Gastrocnemius medialis (tissue), 4 donors: Measurements from ENCODE around the gene GDF11. TPM values are rescaled to one million over a fixed set of nuclear protein-coding genes. Genes with fewer than 3 reads are reported as not detected.

Experiments
- ATAC-seq, 2 donors: fragments of 150-250 bp; one replicate each; pipeline ENCODE4 v1.9.1; 2016
- DNase-seq, 2 donors: peaks; one replicate each; pipeline ENCODE4 v3.0.0-alpha.2; 2019
- H3K27ac ChIP-seq, 4 donors: fragments of 200-600 bp; sonication (generic); 1 replicate in 1 of 4; 2 replicates in 3 of 4; pipeline ENCODE4 v1.5.1; 2016 to 2018; ENCODE audit warnings: mild to moderate bottlenecking in 2 of 4, moderate library complexity in 1 of 4
- H3K27me3 ChIP-seq, 3 donors: fragments of 200-600 bp; sonication (generic) in 2 of 3; 1 replicate in 1 of 3; 2 replicates in 2 of 3; pipeline versions ENCODE4 v1.5.1 to v1.6.0; 2016 to 2019; ENCODE audit warnings: mild to moderate bottlenecking in 1 of 3, moderate library complexity in 1 of 3
- H3K36me3 ChIP-seq, 2 donors: fragments of 200-600 bp; sonication (generic) in 1 of 2; one replicate each; pipeline ENCODE4 v1.5.1; 2017 to 2018
- H3K4me1 ChIP-seq, 2 donors: fragments of 200-600 bp; sonication (generic) in 1 of 2; one replicate each; pipeline ENCODE4 v1.5.1; 2016 to 2017; ENCODE audit warnings: mild to moderate bottlenecking in 2 of 2
- H3K4me3 ChIP-seq, 4 donors: fragments of 200-600 bp; sonication (generic) in 3 of 4; 1 replicate in 1 of 4; 2 replicates in 3 of 4; pipeline ENCODE4 v1.5.1; 2016 to 2019; ENCODE audit warnings: mild to moderate bottlenecking in 2 of 4
- H3K9me3 ChIP-seq, 3 donors: fragments of 200-600 bp; sonication (generic) in 2 of 3; 1 replicate in 1 of 3; 2 replicates in 2 of 3; pipeline ENCODE4 v1.5.1; 2016 to 2019
- CTCF ChIP-seq, 5 experiments: fragments of 450-650 bp in 3 of 5; fragments of 200-600 bp in 2 of 5; sonication (generic) in 2 of 5; IDR thresholded peaks in 4 of 5; conservative IDR thresholded peaks in 1 of 5; 1 replicate in 4 of 5; 2 replicates in 1 of 5; pipeline ENCODE4 v1.5.1; 2016 to 2019; ENCODE audit warnings: antibody characterized with exemption in 5 of 5, mild to moderate bottlenecking in 3 of 5, moderate library complexity in 3 of 5
- POLR2A ChIP-seq, 2 donors: fragments of 450-650 bp; IDR thresholded peaks; one replicate each; pipeline ENCODE4 v1.6.1; 2017; ENCODE audit warnings: antibody characterized with exemption in 2 of 2, mild to moderate bottlenecking in 2 of 2, moderate library complexity in 2 of 2
- in situ Hi-C, 4 donors: fragments of 200-750 bp; cut with MboI; loops; one replicate each; pipeline versions ENCODE4 v1.15.0 to v1.8.0; 2017; ENCODE audit warnings: low sequenced_read_pairs in 4 of 4
- intact Hi-C: fragments of 100-400 bp; cut with DNase I; formaldehyde crosslinking; loops from one replicate; pipeline ENCODE4 v1.15.1; 2023; ENCODE audit warnings: low total_unique reads
- total RNA-seq, 4 donors: library from RNA; depleted of rRNA; stranded (reverse); fragments of >200 nt; gene quantifications; one replicate each; pipeline versions ENCODE4 v1.1.0 to v1.2.3, GENCODE V29; 2016

Gene GDF11
- total RNA-seq, 4 donors from 2014 or later: 0.17 to 4.4 (median 1.1) TPM

GRCh38 chr12:55725556-55725955 lies 17.4 kb upstream of the GDF11 start:
- no peaks in the 10 kb centered on the region for H3K9me3 ChIP-seq
- H3K27ac ChIP-seq: peak overlapping the region; percentile 99 to 100 (median 99)
- H3K36me3 ChIP-seq: peaks cover 0 to 30% of the 10 kb centered on the region in 2 donors
- in situ Hi-C loops (loop anchor here in 1 of 4 donors (10.0 kb wide), 1 partner anchor 51 kb away; no protein-coding TSS in a partner anchor), intact Hi-C loops (loop anchor here (5.0 to 10.0 kb wide), 6 partner anchors 392 to 1731 kb away; partner anchors contain the start of genes BAZ2A, NAB2, NACA and RPL41)
- TF ChIP-seq POLR2A (IDR thresholded peaks at IDR 0.05): no peak
- no peak for TF ChIP-seq CTCF (IDR thresholded peaks at IDR 0.05 in 4 of 5, conservative IDR thresholded peaks at IDR 0.05 in 1 of 5)
- no peak overlapping the region for H3K4me3 ChIP-seq
- no peak for ATAC-seq
- peaks cover 36 to 56% of the 10 kb centered on the region in 2 donors for H3K4me1 ChIP-seq
- no peaks in the 10 kb centered on the region for H3K27me3 ChIP-seq
- DNase-seq: peak in 1 of 2 donors; percentile 21

DNA sequence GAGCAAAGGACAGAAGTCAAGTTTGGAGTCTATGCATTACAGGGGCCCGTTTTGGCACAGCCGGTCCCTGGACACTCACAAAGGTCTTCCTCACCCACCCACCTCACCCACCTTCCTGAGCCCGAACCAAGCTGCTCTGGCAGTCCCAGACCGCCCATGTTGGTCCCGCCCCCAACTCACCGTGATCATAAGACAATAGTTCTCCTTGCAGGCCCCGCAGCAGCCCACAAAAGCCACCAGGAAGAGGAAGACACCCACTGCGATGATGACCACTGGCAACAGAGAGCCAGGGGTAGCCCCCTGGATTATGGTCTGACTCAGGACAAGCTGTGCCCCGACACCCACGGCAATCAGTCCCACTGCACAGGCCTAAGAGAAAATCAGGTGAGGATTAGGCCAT lies 16.0 kb upstream of the GDF11 start:
- Histone ChIP-seq H3K27ac (peak overlapping the region; percentile 99 to 100 (median 99)), H3K9me3 (no peaks in the 10 kb centered on the region), H3K4me3 (peak overlapping the region; percentile 84 to 96 (median 92)), H3K36me3 (peaks cover 0 to 30% of the 10 kb centered on the region in 2 donors), H3K27me3 (no peaks in the 10 kb centered on the region), H3K4me1 (peaks cover 29 to 48% of the 10 kb centered on the region in 2 donors)
- ATAC-seq: no peak
- in situ Hi-C loops: loop anchor here in 1 of 4 donors (10.0 kb wide), 1 partner anchor 52 kb away; no protein-coding TSS in a partner anchor
- intact Hi-C loops: loop anchor here (5.0 to 10.0 kb wide), 6 partner anchors 390 to 1732 kb away; partner anchors contain the start of genes BAZ2A, NAB2, NACA and RPL41
- peak in 1 of 2 donors; percentile 30 for DNase-seq
- TF ChIP-seq CTCF (IDR thresholded peaks at IDR 0.05 in 4 of 5, conservative IDR thresholded peaks at IDR 0.05 in 1 of 5) (no peak), POLR2A (IDR thresholded peaks at IDR 0.05) (no peak)

DNA sequence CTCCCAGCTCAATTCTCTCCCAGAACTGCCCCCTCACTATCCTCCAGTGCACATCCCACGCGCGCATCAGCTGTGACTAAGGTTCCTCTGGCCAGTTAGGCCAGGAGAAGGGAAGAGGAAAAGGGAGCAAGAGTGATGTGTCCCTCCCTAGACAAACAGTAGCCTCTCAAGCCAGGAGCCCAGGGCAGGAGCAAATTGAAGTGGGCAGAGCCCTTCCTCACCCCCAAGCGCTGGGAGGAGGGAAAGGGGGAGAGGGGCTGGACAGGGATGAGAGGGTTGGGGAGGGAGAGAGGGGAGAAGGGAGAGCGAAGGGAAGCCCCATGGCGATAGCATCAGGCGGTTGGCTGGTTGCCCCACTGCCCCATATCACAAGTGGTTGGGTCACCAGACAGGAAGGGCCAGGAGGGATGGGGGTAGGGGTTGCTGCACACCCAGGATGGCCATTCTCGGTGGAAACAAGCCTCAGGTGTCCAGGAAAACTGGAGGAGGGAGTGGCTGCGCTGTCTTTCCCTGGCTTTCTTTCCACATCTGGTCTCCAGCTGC lies 15.2 kb upstream of the GDF11 start:
- Histone ChIP-seq H3K9me3 (no peaks in the 10 kb centered on the region), H3K4me1 (peaks cover 29 to 48% of the 10 kb centered on the region in 2 donors), H3K27me3 (no peaks in the 10 kb centered on the region), H3K36me3 (peaks cover 0 to 30% of the 10 kb centered on the region in 2 donors), H3K4me3 (peak overlapping the region; percentile 84 to 96 (median 92)), H3K27ac (peak overlapping the region; percentile 99 to 100 (median 99))
- in situ Hi-C loops: loop anchor here in 1 of 4 donors (10.0 kb wide), 1 partner anchor 53 kb away; no protein-coding TSS in a partner anchor
- intact Hi-C loops: loop anchor here (2.0 to 10.0 kb wide), 7 partner anchors 89 to 1733 kb away; partner anchors contain the start of genes BAZ2A, NAB2, NACA and RPL41
- ATAC-seq: peak; percentile 15 to 32
- TF ChIP-seq CTCF (IDR thresholded peaks at IDR 0.05 in 4 of 5, conservative IDR thresholded peaks at IDR 0.05 in 1 of 5) (no peak), POLR2A (IDR thresholded peaks at IDR 0.05) (peak; percentile 42 to 59)
- DNase-seq: peak; percentile 74 to 82

DNA sequence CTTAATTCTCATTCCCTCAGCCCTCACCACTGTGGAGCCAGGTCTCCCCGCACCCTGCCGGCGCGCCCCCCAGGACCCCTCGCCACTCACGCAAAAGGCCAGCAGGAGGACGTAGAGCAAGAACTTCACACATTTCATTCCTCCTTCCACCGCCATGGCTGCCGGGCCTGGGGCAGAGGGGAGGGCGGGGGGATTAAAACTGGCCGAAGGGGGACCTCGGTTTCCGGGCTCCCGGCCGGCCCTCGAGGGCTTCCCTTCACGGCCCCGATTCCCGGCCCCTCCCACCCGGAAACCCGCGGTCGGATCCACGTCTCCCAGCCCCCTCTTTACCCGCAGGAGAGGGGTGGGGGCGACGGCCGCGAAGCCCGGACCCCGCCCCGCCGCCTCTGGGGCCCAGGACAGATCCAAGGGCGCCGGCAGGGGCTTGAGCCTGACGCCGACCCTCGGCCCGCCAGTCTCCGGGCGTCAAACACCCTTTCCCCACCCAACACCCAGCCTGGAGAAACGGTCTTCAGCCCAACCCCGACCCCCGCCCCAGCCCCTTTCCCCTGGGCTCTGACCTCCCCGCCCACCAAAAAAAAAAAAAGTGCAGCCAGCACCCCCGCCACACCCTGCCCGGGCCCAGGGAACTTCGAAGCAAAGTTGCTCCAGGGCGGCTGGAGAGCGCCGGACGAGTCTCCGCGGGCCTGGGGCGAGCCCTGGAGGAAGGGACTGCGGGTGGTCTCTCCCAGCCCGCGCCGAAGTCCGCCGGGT lies 14.6 kb upstream of the GDF11 start:
- H3K4me1 ChIP-seq: peaks cover 29 to 45% of the 10 kb centered on the region in 2 donors

More for the DNA sequence above, 14.6 kb upstream of the GDF11 start:
- TF ChIP-seq CTCF (IDR thresholded peaks at IDR 0.05 in 4 of 5, conservative IDR thresholded peaks at IDR 0.05 in 1 of 5): no peak
- TF ChIP-seq POLR2A (IDR thresholded peaks at IDR 0.05): no peak
- no peaks in the 10 kb centered on the region for H3K27me3 ChIP-seq
- H3K4me3 ChIP-seq: peak overlapping the region; percentile 84 to 96 (median 92)
- DNase-seq (peak; percentile 68 to 74), ATAC-seq (peak; percentile 14 to 29)
- H3K27ac ChIP-seq: peak overlapping the region; percentile 99 to 100 (median 99)
- no peaks in the 10 kb centered on the region for H3K9me3 ChIP-seq
- in situ Hi-C loops: loop anchor here in 1 of 4 donors (10.0 kb wide), 1 partner anchor 54 kb away; no protein-coding TSS in a partner anchor
- intact Hi-C loops: loop anchor here (2.0 to 10.0 kb wide), 7 partner anchors 88 to 1734 kb away; partner anchors contain the start of genes BAZ2A, NAB2, NACA and RPL41
- peaks cover 0 to 30% of the 10 kb centered on the region in 2 donors for H3K36me3 ChIP-seq
